Epithelial cell of esophagus (primary cell): ENCODE results near the gene CRYBG1.

Source experiments
- DNase-seq: peaks from one replicate; pipeline ENCODE4 v3.0.0; 2010; ENCODE audit warnings: low read depth
- H3K4me3 ChIP-seq: 2 replicates; pipeline ENCODE4 v1.5.1; 2011; ENCODE audit warnings: mild to moderate bottlenecking, low read length, control low read depth
- TF ChIP-seq, protein P1 (sequence below): IDR thresholded peaks from 2 replicates; pipeline ENCODE4 v1.5.1; 2011; ENCODE audit warnings: low read depth, mild to moderate bottlenecking, low read length, control low read depth, inconsistent platforms; ENCODE audit not compliant: insufficient read depth; ENCODE audit errors: missing control alignments

CRYBG1 gene

DNA sequence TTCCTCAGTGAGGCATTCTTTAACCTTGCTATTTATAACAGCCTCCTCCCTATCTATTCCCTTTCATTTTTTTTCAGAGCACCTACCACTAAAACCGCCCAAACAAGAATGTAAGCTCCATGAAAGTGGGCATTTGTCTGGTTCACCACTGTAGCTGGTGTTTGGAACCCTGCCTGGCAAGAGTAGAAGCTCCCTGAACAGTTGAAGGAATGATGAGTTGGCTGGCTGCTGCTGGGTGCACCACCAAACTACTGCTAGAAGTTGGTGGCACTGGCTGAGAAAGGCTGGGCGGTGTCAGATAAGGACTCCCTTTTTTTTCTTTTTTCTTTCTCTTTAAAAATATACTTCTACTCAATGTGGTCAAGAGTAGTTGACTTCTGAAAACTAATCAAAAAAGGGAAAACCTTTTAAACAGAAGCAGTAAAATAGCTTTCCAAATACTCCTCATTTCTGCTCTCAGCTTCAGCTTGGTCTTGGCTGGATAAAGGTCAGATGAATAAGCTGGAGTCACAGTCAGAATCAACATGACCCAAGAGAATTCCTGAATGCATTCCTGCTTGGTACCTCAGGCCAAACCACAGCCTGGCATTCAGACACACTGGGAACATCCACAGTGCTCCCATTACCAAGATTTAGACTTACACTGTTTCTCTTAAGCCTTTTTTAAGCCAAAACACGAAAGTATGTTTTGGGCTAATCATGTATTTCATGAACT lies 230.8 kb downstream of the CRYBG1 start:
- no peak overlapping the region for H3K4me3 ChIP-seq
- TF ChIP-seq, protein P1, sequence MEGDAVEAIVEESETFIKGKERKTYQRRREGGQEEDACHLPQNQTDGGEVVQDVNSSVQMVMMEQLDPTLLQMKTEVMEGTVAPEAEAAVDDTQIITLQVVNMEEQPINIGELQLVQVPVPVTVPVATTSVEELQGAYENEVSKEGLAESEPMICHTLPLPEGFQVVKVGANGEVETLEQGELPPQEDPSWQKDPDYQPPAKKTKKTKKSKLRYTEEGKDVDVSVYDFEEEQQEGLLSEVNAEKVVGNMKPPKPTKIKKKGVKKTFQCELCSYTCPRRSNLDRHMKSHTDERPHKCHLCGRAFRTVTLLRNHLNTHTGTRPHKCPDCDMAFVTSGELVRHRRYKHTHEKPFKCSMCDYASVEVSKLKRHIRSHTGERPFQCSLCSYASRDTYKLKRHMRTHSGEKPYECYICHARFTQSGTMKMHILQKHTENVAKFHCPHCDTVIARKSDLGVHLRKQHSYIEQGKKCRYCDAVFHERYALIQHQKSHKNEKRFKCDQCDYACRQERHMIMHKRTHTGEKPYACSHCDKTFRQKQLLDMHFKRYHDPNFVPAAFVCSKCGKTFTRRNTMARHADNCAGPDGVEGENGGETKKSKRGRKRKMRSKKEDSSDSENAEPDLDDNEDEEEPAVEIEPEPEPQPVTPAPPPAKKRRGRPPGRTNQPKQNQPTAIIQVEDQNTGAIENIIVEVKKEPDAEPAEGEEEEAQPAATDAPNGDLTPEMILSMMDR: no peak
- DNase-seq: peak; percentile 50

DNA sequence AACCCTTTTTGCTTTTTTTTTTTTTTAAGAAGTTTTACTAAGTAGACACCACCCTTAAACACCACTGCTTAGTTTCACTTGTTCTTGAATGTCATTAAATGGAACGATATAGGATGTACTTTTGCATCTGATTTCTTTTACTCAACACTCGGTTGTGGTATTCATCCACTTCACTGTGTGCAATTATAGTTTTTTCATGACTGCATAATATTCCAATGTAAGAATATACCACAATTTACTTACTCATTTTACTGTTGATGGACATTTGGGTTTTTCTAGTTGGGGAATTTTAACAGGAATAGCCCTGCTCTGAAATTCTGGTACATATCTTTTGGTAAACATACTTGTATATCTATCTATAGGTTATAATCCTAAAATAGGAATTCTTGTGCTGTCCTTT lies 238.9 kb downstream of the CRYBG1 start:
- TF ChIP-seq, protein P1: no peak

DNA sequence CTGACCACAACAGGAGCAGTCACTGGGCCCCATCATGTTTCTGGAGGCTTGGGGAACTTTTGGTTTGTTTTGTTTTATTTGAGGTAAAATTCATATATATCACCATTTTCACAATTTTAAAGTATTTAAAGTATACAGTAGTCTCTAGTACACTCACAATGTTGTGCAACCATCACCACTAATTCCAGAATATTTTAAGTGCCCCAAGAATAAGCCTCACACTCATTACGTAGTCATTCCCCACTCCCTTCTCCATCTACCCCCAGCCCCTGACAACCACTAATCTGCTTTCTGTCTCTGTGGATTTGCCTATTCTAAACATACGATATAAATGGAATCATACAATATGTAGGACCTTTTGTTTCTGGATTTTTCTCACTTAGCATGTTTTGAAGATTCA lies 239.8 kb downstream of the CRYBG1 start:
- H3K4me3 ChIP-seq: no peak overlapping the region
- DNase-seq: no peak
- TF ChIP-seq, protein P1: no peak

More for the DNA sequence above, 238.9 kb downstream of the CRYBG1 start:
- H3K4me3 ChIP-seq: no peak overlapping the region
- DNase-seq: no peak

DNA sequence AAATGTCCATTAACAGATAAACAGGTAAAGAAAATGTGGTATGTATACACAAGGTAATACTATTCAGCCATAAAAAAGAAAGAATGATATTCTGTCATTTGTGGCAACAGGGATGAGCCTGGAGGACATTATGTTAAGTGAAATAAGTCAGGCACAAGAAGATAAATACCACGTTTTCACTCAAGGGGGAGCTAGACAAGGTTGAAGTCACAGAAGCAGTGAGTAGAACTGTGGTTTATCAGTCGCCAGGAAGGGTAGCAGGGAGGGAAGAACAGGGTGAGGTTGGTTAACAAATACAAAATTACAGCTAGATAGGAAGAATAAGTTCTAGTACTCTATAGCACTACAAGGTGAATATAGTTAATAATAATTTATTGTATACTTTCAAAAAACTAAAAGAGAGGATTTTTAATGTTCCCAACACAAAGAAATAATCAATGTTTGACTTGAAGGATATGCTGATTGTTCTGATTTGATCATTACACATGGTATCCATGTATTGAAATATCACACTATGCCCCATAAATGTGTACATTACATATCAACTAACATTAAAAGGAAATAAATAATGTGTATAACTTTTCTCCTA lies 247.7 kb downstream of the CRYBG1 start:
- no peak overlapping the region for H3K4me3 ChIP-seq
- DNase-seq: peak; percentile 87
- TF ChIP-seq, protein P1: peak; percentile 79

DNA sequence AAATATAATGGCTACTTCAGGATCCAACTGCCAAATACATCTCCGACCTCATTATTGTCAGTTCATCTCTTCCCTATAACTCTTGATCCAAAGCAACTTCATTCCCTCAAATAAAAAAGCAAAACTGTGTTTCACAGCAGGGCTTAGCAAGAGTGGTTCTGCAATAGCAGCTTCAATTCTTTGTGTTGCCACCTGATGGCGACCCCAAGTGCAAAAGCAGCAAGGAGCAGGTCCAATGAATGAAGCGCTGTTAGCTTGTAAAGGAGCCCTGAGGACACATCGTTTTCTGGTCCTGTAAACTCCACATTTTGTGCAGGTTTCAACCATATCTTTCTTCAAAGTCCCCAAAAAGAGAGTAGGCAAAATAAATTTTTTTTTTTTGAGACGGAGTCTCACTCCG lies 249.2 kb downstream of the CRYBG1 start:
- TF ChIP-seq, protein P1: peak; percentile 58
- H3K4me3 ChIP-seq: no peak overlapping the region
- DNase-seq: peak; percentile 53

DNA sequence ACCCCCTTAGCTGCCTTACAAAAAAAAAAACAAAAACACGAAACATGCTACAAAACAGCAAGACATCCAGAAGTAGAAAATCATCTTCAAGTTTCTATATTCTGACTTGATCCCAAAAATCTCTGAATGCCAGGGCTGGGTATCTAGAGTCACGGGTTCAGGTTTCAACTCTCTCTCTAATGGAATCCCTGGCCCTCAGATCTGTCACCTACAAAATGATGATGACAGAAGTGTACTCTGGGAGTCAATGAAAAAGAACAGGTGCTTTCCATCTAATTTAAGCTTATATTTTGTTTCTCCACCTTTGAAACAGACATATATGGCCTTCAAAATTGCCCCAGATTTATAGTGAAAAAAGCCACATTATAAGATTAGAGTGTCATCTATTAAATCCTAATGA lies 250.5 kb downstream of the CRYBG1 start:
- H3K4me3 ChIP-seq: no peak overlapping the region
- TF ChIP-seq, protein P1: no peak
- DNase-seq: no peak
